KOPT-K1 (cell line): Measurements from ENCODE around the gene STX4.

ENCODE experiments used
- H3K27ac ChIP-seq: fragments of 200-600 bp; sonication (generic); 2 replicates; pipeline ENCODE4 v1.5.1; 2016; ENCODE audit warnings: antibody characterized with exemption, mild to moderate bottlenecking, low read depth, low read length; ENCODE audit not compliant: poor library complexity, severe bottlenecking
- H3K36me3 ChIP-seq: fragments of 200-600 bp; sonication (generic); 2 replicates; pipeline ENCODE4 v1.5.1; 2017; ENCODE audit warnings: antibody characterized with exemption, mild to moderate bottlenecking, low read length, moderate library complexity; ENCODE audit not compliant: insufficient read depth
- H3K9me3 ChIP-seq: fragments of 200-600 bp; sonication (generic); 2 replicates; pipeline ENCODE4 v1.5.1; 2017; ENCODE audit warnings: antibody characterized with exemption, low read length, mild to moderate bottlenecking; ENCODE audit not compliant: insufficient read depth, poor library complexity, severe bottlenecking

Gene STX4

GRCh38 chr16:31080035-31080629, 46.8 kb downstream of the STX4 start:
- H3K36me3 ChIP-seq = peaks cover 94% of the 10 kb centered on the region
- H3K27ac ChIP-seq = no peak overlapping the region
- no peaks in the 10 kb centered on the region for H3K9me3 ChIP-seq

GRCh38 chr16:31080756-31081419, 47.5 kb downstream of the STX4 start:
- H3K27ac ChIP-seq = no peak overlapping the region
- no peaks in the 10 kb centered on the region for H3K9me3 ChIP-seq
- peaks cover 98% of the 10 kb centered on the region for H3K36me3 ChIP-seq

- Histone ChIP-seq H3K9me3 (no peaks in the 10 kb centered on the region), H3K36me3 (peaks cover 98% of the 10 kb centered on the region), H3K27ac (no peak overlapping the region)
These were observed 48.3 kb downstream of the STX4 start for GRCh38 chr16:31081428-31082351.

GRCh38 chr16:31082368-31083045, 49.1 kb downstream of the STX4 start:
- H3K27ac ChIP-seq = no peak overlapping the region
- H3K9me3 ChIP-seq = no peaks in the 10 kb centered on the region
- H3K36me3 ChIP-seq = peaks cover 98% of the 10 kb centered on the region

- no peaks in the 10 kb centered on the region for H3K9me3 ChIP-seq
- peaks cover 98% of the 10 kb centered on the region for H3K36me3 ChIP-seq
- no peak overlapping the region for H3K27ac ChIP-seq
These were observed 49.7 kb downstream of the STX4 start for GRCh38 chr16:31083081-31083480.

- peaks cover 98% of the 10 kb centered on the region for H3K36me3 ChIP-seq
- no peaks in the 10 kb centered on the region for H3K9me3 ChIP-seq
- H3K27ac ChIP-seq = no peak overlapping the region
These were observed 50.2 kb downstream of the STX4 start for GRCh38 chr16:31083556-31083955.

- H3K36me3 ChIP-seq = peaks cover 98% of the 10 kb centered on the region
- H3K9me3 ChIP-seq = no peaks in the 10 kb centered on the region
- H3K27ac ChIP-seq = no peak overlapping the region
These were observed 50.6 kb downstream of the STX4 start for GRCh38 chr16:31083981-31084380.

- no peaks in the 10 kb centered on the region for H3K9me3 ChIP-seq
- H3K36me3 ChIP-seq = peaks cover 95% of the 10 kb centered on the region
- no peak overlapping the region for H3K27ac ChIP-seq
These were observed 51.4 kb downstream of the STX4 start for GRCh38 chr16:31084584-31085302.

GRCh38 chr16:31085411-31085810, 52.1 kb downstream of the STX4 start:
- H3K9me3 ChIP-seq = no peaks in the 10 kb centered on the region
- no peak overlapping the region for H3K27ac ChIP-seq
- H3K36me3 ChIP-seq = peaks cover 95% of the 10 kb centered on the region

- Histone ChIP-seq H3K27ac (no peak overlapping the region), H3K9me3 (no peaks in the 10 kb centered on the region), H3K36me3 (peaks cover 95% of the 10 kb centered on the region)
These were observed 52.7 kb downstream of the STX4 start for GRCh38 chr16:31085873-31086628.

GRCh38 chr16:31086629-31086906, 53.2 kb downstream of the STX4 start:
- no peaks in the 10 kb centered on the region for H3K9me3 ChIP-seq
- H3K27ac ChIP-seq = no peak overlapping the region
- peaks cover 95% of the 10 kb centered on the region for H3K36me3 ChIP-seq

- H3K36me3 ChIP-seq = peaks cover 89% of the 10 kb centered on the region
- no peak overlapping the region for H3K27ac ChIP-seq
- no peaks in the 10 kb centered on the region for H3K9me3 ChIP-seq
These were observed 54.1 kb downstream of the STX4 start for GRCh38 chr16:31087481-31087880.

- Histone ChIP-seq H3K27ac (no peak overlapping the region), H3K36me3 (peaks cover 84% of the 10 kb centered on the region), H3K9me3 (no peaks in the 10 kb centered on the region)
These were observed 54.6 kb downstream of the STX4 start for GRCh38 chr16:31087971-31088370.
